WTC11 (cell line): ENCODE results near the gene PLD5. TPM values are rescaled to one million over a fixed set of nuclear protein-coding genes. Genes with fewer than 3 reads are reported as not detected.

Source experiments
- ATAC-seq: fragments of 200-7000 bp; cut with Tn5 transposase; 2 replicates; pipeline ENCODE4 v1.10.0; 2021; ENCODE audit warnings: mild to moderate bottlenecking, moderate library complexity
- CTCF ChIA-PET: fragments of 300-600 bp; sonication (Branson Sonifier 250); formaldehyde crosslinking; loops from one replicate; lab custom pipeline; 2021; ENCODE audit warnings: antibody characterized with exemption; lab: Charles Lee
- POLR2A ChIA-PET: fragments of 350-600 bp; sonication (Branson Sonifier 250); formaldehyde crosslinking; loops from one replicate; lab custom pipeline; 2021; ENCODE audit warnings: antibody characterized with exemption; lab: Charles Lee
- DNase-seq: peaks from one replicate; pipeline ENCODE4 v3.0.0; 2021; ENCODE audit warnings: low spot score
- H3K27ac Mint-ChIP-seq: 2 replicates; pipeline ENCODE4 v1.8.0; 2021; ENCODE audit warnings: mixed read lengths
- H3K27me3 Mint-ChIP-seq: 2 replicates; pipeline ENCODE4 v1.8.0; 2021; ENCODE audit warnings: low read depth, mild to moderate bottlenecking, moderate library complexity, mixed read lengths
- H3K36me3 Mint-ChIP-seq: 2 replicates; pipeline ENCODE4 v1.8.0; 2021; ENCODE audit warnings: mixed read lengths
- H3K4me1 Mint-ChIP-seq: 2 replicates; pipeline ENCODE4 v1.8.0; 2022; ENCODE audit warnings: mixed read lengths
- H3K4me3 Mint-ChIP-seq: 2 replicates; pipeline ENCODE4 v1.8.0; 2021; ENCODE audit warnings: mild to moderate bottlenecking, moderate library complexity, mixed read lengths
- H3K9me3 Mint-ChIP-seq: 2 replicates; pipeline ENCODE4 v1.8.0; 2021; ENCODE audit warnings: mixed read lengths
- AR ChIP-seq: fragments of 250-450 bp; sonication (Bioruptor Pico); IDR thresholded peaks from 2 replicates; pipeline ENCODE4 v1.9.0; 2021; ENCODE audit warnings: mild to moderate bottlenecking
- ARID4B ChIP-seq: sonication (generic); formaldehyde crosslinking; IDR thresholded peaks from 2 replicates; pipeline ENCODE4 v1.8.0; 2023; ENCODE audit warnings: missing genetic modification reagents, mild to moderate bottlenecking, borderline replicate concordance
- ATF3 ChIP-seq: sonication (generic); formaldehyde crosslinking; conservative IDR thresholded peaks from 2 replicates; pipeline ENCODE4 v1.8.1; 2022; ENCODE audit warnings: mild to moderate bottlenecking, missing genetic modification reagents
- E2F5 ChIP-seq: sonication (generic); formaldehyde crosslinking; IDR thresholded peaks from 2 replicates; pipeline ENCODE4 v1.8.1; 2022; ENCODE audit warnings: mild to moderate bottlenecking, moderate library complexity, missing genetic modification reagents
- FOXJ3 ChIP-seq: sonication (generic); formaldehyde crosslinking; IDR thresholded peaks from 2 replicates; pipeline ENCODE4 v1.9.0; 2021; ENCODE audit warnings: missing genetic modification reagents, mild to moderate bottlenecking, borderline replicate concordance
- GABPB1 ChIP-seq: sonication (generic); formaldehyde crosslinking; IDR thresholded peaks from 2 replicates; pipeline ENCODE4 v1.8.1; 2023; ENCODE audit warnings: mild to moderate bottlenecking, missing genetic modification reagents
- HMGA2 ChIP-seq: fragments of 250-450 bp; sonication (Bioruptor Pico); IDR thresholded peaks from 2 replicates; pipeline ENCODE4 v1.4.0; 2021; ENCODE audit warnings: mild to moderate bottlenecking, moderate library complexity
- IRF1 ChIP-seq: sonication (generic); formaldehyde crosslinking; IDR thresholded peaks from 2 replicates; pipeline ENCODE4 v1.8.0; 2023; ENCODE audit warnings: missing genetic modification reagents
- NFATC4 ChIP-seq: fragments of 250-450 bp; sonication (Bioruptor Pico); IDR thresholded peaks from 2 replicates; pipeline ENCODE4 v1.9.0; 2021; ENCODE audit warnings: mild to moderate bottlenecking
- NFYB ChIP-seq: sonication (generic); formaldehyde crosslinking; conservative IDR thresholded peaks from 2 replicates; pipeline ENCODE4 v1.8.0; 2022; ENCODE audit warnings: low read depth, missing genetic modification reagents
- PREB ChIP-seq: sonication (generic); formaldehyde crosslinking; IDR thresholded peaks from 2 replicates; pipeline ENCODE4 v1.8.1; 2022; ENCODE audit warnings: mild to moderate bottlenecking, missing genetic modification reagents, moderate library complexity, borderline replicate concordance
- ZBTB21 ChIP-seq: sonication (generic); formaldehyde crosslinking; IDR thresholded peaks from 2 replicates; pipeline ENCODE4 v1.8.1; 2023; ENCODE audit warnings: mild to moderate bottlenecking, missing genetic modification reagents, borderline replicate concordance
- ZNF121 ChIP-seq: sonication (generic); formaldehyde crosslinking; IDR thresholded peaks from 2 replicates; pipeline ENCODE4 v1.8.0; 2023; ENCODE audit warnings: missing genetic modification reagents
- total RNA-seq: library from RNA; stranded (reverse); gene quantifications from 3 replicates; pipeline ENCODE4 v1.2.3, GENCODE V29; 2021
- TF ChIP-seq, protein P1 (sequence below): fragments of 200-600 bp; IDR thresholded peaks from 2 replicates; pipeline ENCODE4 v1.8.0; 2022; ENCODE audit warnings: antibody characterized with exemption
- TF ChIP-seq, protein P2 (sequence below): sonication (generic); formaldehyde crosslinking; IDR thresholded peaks from 2 replicates; pipeline ENCODE4 v1.8.1; 2022; ENCODE audit warnings: low read depth, mild to moderate bottlenecking, moderate library complexity, missing genetic modification reagents, borderline replicate concordance

PLD5 gene
- total RNA-seq, 1 experiment from 2014 or later = 6.4 TPM

DNA sequence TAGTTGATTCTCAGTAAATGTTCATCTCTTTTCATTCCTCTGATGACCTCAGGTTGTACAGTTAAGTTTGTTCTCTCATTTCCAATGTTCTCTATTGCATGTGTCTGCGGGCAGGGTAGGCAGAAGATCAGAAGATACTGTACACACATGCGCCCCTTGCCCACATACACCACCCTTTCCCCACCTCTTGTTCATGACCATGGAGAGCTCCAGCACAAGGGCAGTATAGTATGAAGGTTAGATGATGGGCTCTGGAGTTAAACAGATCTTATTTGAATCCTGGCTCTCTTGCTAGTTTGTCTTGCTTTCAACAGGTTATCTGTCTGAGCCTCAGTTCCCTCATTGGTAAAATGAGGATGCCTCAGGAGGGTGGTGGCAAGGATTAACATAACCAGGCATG is 17.8 kb upstream of the PLD5 start (continued):
- TF ChIP-seq, protein P1, sequence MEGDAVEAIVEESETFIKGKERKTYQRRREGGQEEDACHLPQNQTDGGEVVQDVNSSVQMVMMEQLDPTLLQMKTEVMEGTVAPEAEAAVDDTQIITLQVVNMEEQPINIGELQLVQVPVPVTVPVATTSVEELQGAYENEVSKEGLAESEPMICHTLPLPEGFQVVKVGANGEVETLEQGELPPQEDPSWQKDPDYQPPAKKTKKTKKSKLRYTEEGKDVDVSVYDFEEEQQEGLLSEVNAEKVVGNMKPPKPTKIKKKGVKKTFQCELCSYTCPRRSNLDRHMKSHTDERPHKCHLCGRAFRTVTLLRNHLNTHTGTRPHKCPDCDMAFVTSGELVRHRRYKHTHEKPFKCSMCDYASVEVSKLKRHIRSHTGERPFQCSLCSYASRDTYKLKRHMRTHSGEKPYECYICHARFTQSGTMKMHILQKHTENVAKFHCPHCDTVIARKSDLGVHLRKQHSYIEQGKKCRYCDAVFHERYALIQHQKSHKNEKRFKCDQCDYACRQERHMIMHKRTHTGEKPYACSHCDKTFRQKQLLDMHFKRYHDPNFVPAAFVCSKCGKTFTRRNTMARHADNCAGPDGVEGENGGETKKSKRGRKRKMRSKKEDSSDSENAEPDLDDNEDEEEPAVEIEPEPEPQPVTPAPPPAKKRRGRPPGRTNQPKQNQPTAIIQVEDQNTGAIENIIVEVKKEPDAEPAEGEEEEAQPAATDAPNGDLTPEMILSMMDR = no peak
- no peak for TF ChIP-seq HMGA2 (CRISPR knock-in tag)

GRCh38 chr1:242535986-242536385 is 11.5 kb upstream of the PLD5 start:
- no peak for TF ChIP-seq ARID4B (CRISPR knock-in tag)
- TF ChIP-seq, all 79 proteins: peak for 0
- POLR2A ChIA-PET = no interaction called here
- DNase-seq (no peak), ATAC-seq (no peak)
- Mint-ChIP-seq H3K36me3 (no peaks in the 10 kb centered on the region), H3K4me3 (no peak overlapping the region), H3K27ac (no peak overlapping the region), H3K4me1 (peaks cover 6% of the 10 kb centered on the region; the same call in 1 of the 2 replicates), H3K27me3 (peaks cover 3% of the 10 kb centered on the region; the same call in 1 of the 2 replicates), H3K9me3 (peaks cover 9% of the 10 kb centered on the region; the same call in 1 of the 2 replicates)
- CTCF ChIA-PET = no interaction called here

DNA sequence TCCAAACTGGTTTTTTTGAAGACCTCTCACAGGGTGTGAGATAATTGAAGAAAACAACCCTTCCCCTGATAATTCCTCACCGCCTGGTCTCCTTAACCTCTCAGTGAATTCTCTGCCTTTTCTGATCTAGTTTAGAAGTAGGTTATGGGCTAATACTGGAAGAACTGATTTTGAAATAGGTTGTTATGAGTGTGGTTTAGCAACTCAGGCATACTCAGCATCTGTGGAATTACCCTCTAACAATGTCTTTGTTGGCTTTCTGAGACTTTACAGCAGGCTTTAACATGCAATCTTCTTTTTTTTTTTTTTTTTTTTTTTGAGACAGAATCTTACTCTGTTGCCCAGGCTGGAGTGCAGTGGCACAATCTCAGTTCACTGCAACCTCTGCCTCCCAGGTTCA is 10.3 kb upstream of the PLD5 start:
- ATAC-seq = no peak
- peaks cover 3% of the 10 kb centered on the region; the same call in 1 of the 2 replicates for H3K27me3 Mint-ChIP-seq
- no peaks in the 10 kb centered on the region for H3K36me3 Mint-ChIP-seq
- no peak for DNase-seq
- H3K27ac Mint-ChIP-seq = no peak overlapping the region
- H3K9me3 Mint-ChIP-seq = peaks cover 9% of the 10 kb centered on the region; the same call in 1 of the 2 replicates
- ChIA-PET POLR2A (no interaction called here), CTCF (no interaction called here)
- H3K4me3 Mint-ChIP-seq = no peak overlapping the region
- peaks cover 6% of the 10 kb centered on the region; the same call in 1 of the 2 replicates for H3K4me1 Mint-ChIP-seq
- TF ChIP-seq ZBTB21 (no peak), ZNF121 (CRISPR knock-in tag) (no peak), ATF3 (no peak), E2F5 (CRISPR knock-in tag) (no peak), NFYB (no peak), FOXJ3 (CRISPR knock-in tag) (no peak), GABPB1 (CRISPR knock-in tag) (no peak), AR (CRISPR knock-in tag) (no peak), PREB (no peak), NFATC4 (CRISPR knock-in tag) (no peak), IRF1 (CRISPR knock-in tag) (no peak)
- TF ChIP-seq, protein P2, sequence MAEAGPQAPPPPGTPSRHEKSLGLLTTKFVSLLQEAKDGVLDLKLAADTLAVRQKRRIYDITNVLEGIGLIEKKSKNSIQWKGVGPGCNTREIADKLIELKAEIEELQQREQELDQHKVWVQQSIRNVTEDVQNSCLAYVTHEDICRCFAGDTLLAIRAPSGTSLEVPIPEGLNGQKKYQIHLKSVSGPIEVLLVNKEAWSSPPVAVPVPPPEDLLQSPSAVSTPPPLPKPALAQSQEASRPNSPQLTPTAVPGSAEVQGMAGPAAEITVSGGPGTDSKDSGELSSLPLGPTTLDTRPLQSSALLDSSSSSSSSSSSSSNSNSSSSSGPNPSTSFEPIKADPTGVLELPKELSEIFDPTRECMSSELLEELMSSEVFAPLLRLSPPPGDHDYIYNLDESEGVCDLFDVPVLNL (CRISPR knock-in tag) = no peak
